Measurements from ENCODE around the gene SNRK.

SNRK gene, protein sequence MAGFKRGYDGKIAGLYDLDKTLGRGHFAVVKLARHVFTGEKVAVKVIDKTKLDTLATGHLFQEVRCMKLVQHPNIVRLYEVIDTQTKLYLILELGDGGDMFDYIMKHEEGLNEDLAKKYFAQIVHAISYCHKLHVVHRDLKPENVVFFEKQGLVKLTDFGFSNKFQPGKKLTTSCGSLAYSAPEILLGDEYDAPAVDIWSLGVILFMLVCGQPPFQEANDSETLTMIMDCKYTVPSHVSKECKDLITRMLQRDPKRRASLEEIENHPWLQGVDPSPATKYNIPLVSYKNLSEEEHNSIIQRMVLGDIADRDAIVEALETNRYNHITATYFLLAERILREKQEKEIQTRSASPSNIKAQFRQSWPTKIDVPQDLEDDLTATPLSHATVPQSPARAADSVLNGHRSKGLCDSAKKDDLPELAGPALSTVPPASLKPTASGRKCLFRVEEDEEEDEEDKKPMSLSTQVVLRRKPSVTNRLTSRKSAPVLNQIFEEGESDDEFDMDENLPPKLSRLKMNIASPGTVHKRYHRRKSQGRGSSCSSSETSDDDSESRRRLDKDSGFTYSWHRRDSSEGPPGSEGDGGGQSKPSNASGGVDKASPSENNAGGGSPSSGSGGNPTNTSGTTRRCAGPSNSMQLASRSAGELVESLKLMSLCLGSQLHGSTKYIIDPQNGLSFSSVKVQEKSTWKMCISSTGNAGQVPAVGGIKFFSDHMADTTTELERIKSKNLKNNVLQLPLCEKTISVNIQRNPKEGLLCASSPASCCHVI

DNA sequence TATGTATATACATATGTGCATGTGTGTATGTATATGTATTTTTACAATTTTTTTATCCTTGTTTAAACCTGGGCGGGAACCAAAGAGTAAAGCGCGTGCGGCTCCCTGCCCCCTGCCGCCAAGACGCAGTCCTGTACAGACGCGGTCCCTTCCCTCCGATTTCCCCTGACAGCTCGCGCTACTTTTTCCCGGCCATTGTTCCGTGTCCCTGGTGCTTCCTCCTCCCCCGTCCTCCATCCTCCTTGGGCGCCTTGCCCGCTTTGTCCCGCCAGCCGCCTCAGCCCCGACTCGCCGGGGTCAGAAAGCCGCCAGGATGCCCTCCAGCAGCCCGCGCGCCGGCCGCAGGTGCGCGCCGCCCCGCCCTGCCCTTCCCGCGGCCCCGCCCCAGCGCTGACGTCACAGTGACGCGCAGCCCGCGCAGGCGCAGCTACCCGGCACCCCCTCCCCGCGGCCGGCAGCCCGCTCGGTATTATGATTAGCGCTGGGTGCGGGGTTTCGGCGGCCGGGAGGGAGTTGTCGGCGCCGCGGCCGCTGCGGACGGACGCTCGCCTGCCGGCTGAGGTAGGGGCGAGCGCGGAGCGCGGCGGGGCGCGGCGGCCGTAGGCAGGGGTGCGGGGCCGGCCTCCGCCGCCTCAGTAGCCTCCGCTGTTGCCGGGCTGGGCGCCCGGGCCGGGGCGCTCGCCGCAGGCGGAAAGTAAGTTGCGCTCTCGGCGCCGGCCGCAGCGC is at the start of gene SNRK:
Gene SNRK (plus strand): TSS at position 426 of the 726 bp plus-strand sequence. CDS start 16,664 bp downstream, outside the sequence.
- peak; percentile 91 for DNase-seq

DNA sequence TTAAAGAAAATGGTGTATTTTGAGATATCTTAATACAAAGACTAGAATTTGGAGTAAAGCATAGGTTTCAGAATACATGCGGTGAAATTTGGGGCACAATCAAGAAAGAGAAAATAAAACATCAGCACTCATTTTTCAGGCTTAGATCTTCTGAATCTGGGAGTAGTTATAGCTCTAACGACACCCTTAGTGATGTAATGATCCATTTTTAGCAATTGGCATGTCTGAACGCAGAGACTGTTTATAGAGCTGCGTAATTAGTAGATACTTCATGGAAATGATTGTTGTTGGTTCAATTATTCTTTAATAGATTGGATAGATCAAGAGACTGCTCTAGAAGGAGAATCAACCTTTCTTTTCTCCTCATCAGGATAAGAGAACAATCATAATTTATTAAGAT is 47.5 kb upstream of the SNRK start:
- no peak for DNase-seq

DNA sequence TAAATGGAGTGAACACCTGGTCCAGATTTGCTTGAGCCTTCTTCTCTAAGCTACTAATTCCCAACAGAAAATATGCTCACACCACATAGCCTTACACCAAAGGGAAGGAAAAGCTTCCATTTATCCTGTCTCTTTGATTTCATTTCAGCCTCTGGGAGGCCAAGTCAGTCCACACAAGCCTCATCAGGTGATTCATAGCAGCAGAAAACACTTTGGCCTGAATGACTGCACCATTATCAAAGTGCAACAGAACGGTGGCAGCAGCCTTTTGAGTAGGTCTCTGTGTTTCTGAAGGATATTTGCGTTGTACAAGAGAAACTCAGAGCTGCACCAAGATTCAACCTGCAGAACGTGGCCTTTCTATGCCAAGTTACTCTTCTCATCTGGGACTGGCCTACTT is 46.6 kb upstream of the SNRK start:
- no peak for DNase-seq

DNA sequence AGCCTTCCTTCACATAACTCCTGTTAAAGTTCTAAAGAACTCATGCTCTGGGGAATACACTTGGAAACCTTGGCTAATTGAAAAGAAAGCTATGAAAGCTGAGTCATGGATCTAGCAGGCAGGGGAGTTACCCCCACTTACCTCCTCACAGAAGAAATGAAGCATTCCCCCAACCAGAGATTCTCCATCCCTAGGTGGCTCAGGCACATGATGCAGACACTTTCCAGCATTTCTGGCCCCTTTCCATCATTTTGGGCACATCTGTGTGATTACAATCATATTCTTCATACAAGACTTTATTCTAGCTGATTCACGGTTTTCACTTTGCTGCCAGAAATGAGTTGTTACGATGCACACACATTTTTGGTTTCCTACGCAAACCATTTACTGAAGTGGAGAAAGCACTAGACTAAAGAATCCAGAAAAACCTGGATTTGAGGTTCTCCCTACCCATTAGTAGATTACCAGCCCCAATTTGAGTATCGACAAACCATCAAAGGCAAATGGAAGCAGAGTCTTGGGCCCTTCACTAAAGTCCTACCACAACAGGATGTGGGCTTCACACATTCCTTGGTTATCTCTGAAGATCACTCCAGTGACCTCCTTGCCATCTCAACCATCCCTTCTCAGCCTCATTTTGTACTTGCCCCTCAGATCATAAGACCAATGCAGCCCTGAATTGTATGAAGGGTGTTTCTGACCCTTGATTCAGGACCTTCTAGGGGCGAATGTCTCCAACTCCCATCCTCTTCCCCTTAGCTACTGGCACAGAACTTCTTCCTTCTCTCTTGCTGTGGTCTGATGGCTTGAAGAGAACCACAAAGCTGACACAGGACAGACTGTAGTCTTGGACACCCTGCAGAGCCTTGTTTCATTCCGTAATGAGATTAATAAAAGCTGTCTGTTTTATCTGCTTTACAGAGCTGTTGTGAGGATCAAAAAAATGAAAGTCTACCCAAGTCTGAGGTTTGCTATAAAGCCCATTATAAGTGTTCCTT is 42.5 kb upstream of the SNRK start:
- DNase-seq: no peak

DNA sequence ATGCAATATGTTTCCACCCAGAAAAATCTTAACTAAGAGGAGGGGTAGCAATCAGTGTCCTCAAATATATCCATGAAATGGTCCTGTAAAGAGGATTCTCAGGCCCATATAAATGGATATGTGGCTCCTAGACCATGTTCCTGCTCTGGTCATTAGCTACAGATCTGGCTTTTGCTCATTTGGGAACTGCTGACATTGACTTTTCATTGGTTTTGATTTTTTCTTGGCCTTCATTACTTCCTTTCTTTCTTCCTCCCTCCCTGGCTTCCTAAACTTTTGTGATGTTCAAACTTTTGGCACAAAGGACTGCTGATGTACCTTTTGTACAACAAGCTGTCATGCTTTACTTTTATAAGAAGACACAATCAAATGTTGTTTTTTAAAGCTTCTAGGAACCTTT is 41.6 kb upstream of the SNRK start:
- no peak for DNase-seq

DNA sequence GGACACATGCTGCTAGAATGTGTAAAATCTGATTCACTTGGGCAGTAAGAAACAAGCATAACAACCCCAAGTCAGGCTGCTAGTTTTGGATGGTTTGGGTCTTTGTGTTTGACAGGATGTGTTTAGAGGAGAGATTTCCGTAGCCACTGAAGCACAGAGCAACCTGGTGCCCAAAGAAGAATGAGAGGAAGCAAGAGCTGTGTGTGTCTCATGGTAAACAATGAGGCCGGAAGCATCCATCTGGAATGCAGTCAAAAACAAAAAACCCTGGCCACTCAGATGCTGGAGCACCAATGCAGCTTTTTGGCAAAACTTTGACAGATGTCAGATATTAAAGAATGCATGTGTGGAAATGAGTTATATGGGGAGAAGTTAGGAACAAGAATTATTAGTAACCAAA is 39.4 kb upstream of the SNRK start:
- DNase-seq: no peak

DNA sequence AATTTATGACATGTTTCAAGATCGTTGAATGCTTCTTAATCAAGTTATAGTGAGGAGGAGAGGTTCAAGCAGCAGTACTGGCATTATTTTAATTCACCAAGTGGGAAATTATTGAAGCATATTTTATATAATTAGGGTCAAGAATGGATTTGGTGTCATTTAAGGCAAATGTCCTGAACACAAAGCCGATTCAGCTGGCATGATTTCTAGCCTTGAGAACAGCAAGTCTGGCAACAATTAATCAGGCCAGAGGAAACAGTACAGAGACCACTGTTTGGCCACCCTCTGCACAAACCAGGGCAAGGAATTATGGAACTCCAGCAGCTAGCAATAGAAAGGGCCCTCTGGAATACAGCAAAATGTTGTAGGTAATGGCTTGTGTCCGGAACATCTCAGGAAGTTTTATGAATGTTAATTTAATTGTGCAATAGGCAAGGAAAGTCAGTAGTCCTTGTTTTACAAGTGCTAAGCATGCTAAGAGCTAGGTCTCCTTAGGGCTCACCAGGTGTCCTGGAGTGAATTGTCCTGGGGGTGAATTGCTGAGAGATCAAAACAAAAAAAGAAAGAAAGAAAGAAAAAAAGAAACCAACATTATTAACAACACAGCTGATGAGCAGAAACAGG is 38.7 kb upstream of the SNRK start:
- DNase-seq: no peak

DNA sequence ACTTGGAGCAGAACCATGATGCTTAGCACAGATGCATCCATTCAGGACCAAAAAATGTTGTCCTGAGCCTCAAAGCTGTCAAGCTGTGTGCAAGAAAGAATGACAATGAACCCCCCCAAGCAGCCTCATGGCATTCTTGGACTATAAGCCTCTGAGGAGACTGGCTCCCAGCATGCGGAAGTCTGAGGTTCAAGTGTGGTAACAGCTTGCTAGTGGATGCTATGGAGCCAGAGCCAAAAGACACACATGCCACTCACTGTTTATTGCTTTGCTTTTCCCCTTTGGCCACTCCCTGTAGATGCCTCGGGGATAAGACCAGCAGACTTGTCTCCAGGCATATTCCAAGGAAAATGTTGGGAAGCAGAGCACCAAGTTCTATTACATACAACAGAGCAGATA is 38.2 kb upstream of the SNRK start:
- no peak for DNase-seq

DNA sequence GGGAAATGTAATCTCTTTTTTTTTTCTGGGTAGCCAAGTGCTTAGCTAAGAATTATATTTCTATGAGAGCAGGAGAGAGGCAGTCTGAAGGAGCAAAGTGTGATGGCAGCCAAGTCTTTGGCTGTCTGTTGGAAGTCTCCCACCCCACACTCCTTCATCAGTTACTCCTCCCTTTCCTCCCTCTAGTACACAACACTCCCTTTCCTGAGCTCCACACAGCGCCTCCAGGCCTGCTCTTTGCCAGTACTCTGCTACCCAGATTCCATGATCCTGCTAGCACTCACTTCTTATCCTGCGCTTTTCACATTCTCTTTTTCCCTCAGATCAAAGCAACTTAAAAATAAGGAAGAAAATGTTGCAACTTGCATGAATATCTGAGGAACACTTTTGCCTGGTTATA is 37.4 kb upstream of the SNRK start:
- no peak for DNase-seq

DNA sequence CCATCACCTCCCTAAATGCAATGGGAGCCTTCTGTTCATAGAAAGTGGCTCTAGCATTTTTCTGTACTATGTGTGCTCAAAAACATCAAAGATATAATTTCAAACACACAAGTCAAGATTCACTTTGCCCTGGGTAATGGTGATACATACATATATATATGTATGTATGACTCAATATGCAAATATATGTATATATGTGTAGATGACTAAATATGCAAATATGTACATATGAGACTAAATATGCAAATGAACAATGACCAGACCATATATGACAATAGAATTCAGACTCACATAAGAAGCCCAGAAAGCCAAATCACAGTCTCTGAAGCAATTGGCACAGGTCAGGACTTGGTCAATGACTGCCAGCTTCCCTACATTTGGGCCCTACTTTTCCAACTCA is 36.9 kb upstream of the SNRK start:
- DNase-seq: no peak

DNA sequence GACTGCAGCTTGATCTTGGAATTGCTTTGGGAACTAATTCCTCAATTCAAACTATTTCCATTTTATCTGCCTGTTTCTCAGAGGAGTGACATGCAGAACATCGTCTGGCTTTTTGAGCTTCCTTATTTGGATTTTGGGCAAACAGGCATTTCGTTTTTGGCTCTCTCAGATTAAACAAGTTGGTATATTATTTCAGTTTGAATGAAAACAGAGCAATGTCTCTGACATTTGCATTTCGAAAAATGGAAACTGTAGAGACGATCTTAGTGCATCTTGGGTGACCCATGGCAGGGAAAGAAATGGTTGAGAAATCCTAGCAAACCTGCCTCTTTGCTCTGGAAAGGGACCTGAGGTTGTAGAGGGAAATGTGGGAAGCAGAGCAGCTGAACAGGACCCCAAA is 33.0 kb upstream of the SNRK start:
- no peak for DNase-seq

DNA sequence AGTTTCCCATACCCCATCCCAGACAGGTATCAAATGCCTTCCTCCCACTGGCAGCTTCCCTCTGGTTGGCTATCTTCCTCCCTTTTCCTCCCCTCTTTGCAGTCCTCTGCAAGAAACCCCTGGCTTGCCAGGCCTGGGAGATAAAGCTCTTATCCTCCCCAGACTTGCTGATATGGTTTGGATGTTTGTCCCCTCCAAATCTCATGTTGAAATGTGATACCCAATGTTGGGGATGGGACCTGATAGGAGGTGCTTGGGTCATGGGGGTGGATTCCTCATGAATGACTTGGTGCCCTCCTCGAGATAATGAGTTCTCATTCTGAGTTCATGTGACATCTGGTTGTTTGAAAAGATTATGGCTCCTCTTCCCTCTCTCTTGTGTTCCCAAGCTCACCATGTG is 32.2 kb upstream of the SNRK start:
- no peak for DNase-seq

DNA sequence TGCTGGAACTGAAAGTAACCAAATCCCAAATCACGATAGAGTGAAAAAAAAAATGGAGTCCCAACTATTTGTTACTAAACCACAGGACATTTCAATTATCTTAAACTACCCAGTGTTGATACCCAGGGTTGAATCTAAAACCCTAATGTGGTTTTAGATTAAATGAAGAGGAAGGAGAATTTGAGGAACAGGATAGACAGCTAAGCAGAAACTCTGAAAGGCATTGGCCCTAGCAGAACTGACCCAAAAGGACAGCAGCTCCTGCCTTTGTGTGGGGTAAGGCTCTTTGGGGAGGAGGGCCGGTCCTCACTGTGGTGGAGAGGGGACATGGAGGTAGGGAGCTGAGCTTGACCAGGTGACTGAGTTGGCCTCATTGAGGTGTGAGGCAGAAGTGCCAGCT is 30.7 kb upstream of the SNRK start:
- no peak for DNase-seq

DNA sequence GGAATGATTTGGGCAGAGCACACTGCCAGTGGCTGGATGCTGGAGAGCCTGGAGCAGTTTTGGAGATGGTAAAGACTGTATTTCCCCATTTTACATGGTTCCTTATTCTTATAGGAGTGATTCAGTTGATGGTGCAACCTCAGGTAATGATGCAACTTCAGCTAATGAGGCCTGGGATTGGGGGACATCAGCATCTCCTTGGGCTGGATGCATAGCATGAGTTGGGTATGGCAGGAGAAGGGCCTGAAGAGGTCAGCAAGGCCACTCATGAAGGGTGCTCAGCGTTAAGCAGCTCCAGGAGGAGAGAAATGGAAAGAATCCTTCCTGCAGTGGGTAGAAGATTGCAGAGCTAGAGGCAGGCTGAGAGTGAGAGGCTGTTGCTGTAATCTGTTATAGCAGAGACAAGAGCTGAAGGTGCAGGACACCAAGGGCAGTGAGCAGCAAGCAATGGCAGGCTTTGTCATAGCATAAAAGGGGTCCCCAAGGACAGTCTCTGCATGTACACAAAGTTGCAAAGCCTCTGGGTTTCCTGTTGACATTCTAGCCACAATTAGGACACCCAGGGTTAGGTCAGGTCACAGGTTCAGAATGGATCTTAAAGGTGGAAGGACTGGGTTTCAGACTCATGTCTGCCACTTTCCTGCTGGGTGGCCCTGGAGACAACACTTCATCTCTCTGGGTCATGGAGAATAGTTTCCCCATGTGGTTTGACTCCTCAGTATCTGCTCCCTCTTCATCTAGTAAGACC is 29.5 kb upstream of the SNRK start:
- no peak for DNase-seq

DNA sequence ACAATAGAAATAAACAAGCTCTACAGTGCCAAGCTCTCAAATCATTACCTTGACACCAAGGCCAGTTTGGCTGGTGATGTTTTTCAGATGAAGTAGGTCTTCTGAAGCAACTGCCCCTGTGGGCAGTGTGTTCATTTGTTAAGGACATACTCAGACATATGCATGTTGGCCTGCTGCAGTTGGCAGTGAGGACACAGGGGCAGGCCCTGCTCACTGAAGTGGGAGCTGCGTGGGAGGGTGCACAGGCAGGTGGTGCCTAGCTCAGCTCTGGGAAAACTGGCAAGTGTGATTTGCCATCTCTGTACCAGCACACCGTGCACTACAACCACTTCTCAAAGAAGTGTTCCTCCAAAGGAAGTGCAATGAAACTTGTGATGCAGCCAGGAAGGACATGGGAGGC is 28.5 kb upstream of the SNRK start:
- DNase-seq: no peak

DNA sequence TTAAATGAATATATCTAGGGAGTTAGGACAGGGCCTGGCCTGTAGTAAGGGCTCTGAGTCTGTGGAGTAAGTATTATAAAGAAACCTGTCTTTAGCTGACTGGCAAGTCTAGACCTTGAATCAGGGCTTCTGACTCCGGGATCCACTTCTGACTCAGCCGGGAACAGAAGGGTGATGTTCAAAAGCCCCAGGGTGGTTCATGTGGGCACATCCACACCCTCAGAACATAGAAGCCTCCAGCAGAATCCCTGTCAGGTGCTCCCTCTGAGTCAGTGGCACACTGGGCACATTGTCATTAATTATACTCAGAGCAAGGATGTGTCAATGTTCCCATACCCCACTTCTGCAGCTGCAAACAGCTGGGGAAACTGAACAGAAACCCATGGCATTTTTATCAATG is 26.7 kb upstream of the SNRK start:
- no peak for DNase-seq

DNA sequence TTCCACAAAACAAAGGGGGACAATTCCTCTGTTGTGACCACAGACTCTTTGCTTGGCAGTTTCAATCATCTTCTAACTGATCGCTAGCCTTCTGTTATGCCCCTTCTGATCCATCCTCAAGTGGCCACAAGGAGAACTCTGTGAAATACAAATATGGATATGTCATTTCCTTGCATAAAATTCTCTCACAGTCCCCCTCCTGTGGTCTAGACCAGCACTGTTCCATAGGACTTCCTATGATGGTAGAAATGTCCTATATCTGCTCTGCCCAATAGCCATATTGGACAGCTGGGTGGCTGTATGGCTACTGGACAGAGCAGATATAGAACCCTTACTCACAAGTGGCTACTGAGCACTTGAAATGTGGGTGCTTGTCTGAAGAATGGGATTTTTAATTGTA is 25.9 kb upstream of the SNRK start:
- no peak for DNase-seq

DNA sequence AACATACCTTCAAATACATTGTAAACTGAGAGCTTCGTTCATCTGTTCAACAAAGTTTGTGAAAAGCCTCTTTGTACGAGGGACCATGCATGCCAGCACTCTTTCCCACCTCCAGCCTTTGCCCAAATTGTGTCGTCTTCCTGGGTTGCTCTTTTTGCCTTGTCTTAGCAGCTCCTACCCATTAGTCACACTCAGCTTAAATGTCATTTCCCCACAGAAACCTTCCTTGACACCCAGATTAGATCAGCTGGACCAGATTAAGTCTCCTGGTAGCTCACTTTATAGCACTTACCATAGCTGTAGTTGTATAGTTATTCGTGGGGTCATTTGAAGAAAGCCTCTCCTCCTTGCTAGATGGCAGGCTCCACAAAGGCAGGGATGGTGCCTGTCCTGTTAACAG is 24.1 kb upstream of the SNRK start:
- DNase-seq: no peak

DNA sequence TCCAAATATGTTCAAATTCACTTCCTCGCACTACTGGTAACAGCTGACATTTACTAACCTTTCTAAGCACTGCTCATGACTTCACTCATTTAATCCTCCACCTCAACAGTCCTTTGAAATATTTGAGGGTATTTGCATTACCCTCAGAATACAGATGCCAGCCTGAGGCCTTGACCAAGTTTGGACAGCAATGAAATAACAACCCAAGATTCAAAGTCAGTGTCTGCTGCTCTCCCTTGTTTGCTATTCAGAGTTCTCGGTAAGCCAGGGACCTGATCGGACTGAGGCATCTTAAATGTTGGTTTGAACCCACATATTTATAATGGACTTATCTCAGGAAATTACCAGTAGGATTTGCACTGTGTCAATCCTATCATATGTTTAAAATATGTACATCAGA is 19.9 kb upstream of the SNRK start:
- no peak for DNase-seq

DNA sequence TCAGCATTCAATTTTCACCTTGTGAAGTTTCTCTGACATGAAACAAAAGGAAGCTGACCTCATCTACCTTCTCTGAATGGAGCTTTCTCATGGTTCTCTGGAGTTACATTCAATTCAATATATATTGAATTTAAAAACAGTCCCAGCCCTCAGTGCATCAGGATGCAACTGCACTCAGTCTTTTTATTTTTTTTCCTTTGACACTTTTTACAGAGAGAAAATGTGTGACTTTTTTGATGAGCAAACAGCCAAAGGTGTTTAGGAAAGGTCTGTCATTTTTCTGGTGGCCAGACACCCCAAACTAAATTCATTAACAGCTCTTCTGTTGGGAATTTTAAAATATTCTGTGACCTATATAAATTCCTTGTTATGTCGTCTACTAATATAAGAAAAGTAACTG is 19.3 kb upstream of the SNRK start:
- no peak for DNase-seq

DNA sequence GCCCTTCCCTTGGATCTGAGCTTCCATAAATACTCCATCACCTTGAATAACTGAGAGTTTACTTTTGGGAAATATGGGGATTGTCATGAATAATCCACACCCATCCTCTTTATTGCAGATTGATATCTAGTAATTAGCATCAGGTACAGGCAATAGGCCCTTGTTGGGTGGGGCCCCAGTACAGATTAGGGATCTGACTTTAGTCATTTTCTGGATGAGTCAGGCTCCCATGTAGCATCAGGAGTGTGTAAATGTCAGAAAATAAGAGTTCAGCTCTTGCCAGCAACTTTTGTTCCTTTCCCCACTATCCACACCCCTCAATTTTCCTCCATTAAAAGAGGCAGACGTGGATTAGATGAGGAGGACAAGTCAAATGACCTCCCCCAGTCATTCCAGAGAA is 17.7 kb upstream of the SNRK start:
- no peak for DNase-seq

Data from stimulated activated CD4-positive, alpha-beta T cell treated with anti-CD3 and anti-CD28 coated beads, Interleukin-15, amount 100 ng/mL, for 24 hours (primary cell).